ENCODE data around the gene DNAJB5. TPM values are rescaled to one million over a fixed set of nuclear protein-coding genes. Genes with fewer than 3 reads are reported as not detected.

Gene DNAJB5
- total and polyA plus RNA-seq, 9 of the 15 experiments (the other 6 are each of a cell fraction or from before 2014, with no cell fraction given), result 0.15 to 7.4 (median 3.7) TPM

DNA sequence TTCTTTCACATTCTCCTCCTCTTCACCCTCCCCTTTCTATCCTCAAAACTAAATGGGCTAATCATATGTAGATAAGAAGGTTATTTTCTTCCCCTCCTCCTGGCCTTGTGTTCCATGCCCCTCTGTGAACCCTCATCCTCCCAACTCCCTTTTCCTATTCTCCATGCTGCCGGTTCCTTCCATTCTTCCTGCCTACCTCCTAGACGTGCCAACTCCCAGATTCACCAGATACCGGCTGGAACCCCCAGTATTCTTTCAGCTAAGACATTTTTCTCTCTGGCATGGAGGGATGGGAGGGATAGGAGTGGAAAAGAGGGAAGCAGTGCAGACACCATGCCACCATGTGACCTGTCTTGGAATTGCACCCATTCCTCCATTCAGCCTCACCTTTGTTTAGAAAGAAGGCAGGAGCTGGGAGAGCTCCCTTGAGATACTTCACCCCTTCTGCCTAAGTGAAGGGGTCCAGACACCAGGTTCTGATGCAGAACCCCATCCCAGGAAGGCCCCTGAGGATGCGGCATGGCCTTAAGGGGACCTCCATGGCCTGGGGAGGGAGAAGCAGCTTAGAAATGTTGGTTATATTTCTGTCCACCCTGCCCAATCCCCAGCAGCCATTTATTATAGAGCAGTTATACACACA, 4.8 kb downstream of the DNAJB5 start (continued):
- TF ChIP-seq REST (IDR thresholded peaks at IDR 0.05; ENCODE audit: borderline replicate concordance) (peak; percentile 36), REST (CRISPR knock-in tag; IDR thresholded peaks at IDR 0.05; ENCODE audit: low read depth) (no peak), ZNF589 (CRISPR knock-in tag; IDR thresholded peaks at IDR 0.05; ENCODE audit: low read depth) (no peak), GATAD2B (IDR thresholded peaks at IDR 0.05; ENCODE audit: borderline replicate concordance) (no peak), BRF1 (IDR thresholded peaks at IDR 0.05; ENCODE audit: borderline replicate concordance, extremely low read depth, insufficient read length) (no peak), RAD21 (CRISPR knock-in tag; conservative IDR thresholded peaks at IDR 0.05 in 1 of 2, IDR thresholded peaks at IDR 0.05 in 1 of 2) (peak; percentile 20 to 57; a peak in 3 of 4 replicates)
- TF ChIP-seq, protein P1, sequence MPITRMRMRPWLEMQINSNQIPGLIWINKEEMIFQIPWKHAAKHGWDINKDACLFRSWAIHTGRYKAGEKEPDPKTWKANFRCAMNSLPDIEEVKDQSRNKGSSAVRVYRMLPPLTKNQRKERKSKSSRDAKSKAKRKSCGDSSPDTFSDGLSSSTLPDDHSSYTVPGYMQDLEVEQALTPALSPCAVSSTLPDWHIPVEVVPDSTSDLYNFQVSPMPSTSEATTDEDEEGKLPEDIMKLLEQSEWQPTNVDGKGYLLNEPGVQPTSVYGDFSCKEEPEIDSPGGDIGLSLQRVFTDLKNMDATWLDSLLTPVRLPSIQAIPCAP (CRISPR knock-in tag; IDR thresholded peaks at IDR 0.05; ENCODE audit: borderline replicate concordance), result no peak
- TF ChIP-seq, protein P2, sequence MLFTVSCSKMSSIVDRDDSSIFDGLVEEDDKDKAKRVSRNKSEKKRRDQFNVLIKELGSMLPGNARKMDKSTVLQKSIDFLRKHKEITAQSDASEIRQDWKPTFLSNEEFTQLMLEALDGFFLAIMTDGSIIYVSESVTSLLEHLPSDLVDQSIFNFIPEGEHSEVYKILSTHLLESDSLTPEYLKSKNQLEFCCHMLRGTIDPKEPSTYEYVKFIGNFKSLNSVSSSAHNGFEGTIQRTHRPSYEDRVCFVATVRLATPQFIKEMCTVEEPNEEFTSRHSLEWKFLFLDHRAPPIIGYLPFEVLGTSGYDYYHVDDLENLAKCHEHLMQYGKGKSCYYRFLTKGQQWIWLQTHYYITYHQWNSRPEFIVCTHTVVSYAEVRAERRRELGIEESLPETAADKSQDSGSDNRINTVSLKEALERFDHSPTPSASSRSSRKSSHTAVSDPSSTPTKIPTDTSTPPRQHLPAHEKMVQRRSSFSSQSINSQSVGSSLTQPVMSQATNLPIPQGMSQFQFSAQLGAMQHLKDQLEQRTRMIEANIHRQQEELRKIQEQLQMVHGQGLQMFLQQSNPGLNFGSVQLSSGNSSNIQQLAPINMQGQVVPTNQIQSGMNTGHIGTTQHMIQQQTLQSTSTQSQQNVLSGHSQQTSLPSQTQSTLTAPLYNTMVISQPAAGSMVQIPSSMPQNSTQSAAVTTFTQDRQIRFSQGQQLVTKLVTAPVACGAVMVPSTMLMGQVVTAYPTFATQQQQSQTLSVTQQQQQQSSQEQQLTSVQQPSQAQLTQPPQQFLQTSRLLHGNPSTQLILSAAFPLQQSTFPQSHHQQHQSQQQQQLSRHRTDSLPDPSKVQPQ (CRISPR knock-in tag; IDR thresholded peaks at IDR 0.05; ENCODE audit: borderline replicate concordance), result no peak
